Measurements from ENCODE around the gene OR2F2.

The OR2F2 gene

GRCh38 chr7:143980746-143981510 is 45.9 kb downstream of the OR2F2 start:
- DNase-seq, result no peak

- DNase-seq, result no peak
These were observed 48.9 kb downstream of the OR2F2 start for GRCh38 chr7:143983960-143984359.

Data from activated T-cell treated with anti-CD3 and anti-CD28 coated beads, Interleukin-2, amount 50 U/mL, for 48 hours (primary cell).